ENCODE data around the gene PRDM15.

Gene PRDM15

GRCh38 chr21:41890355-41890754 is 11.2 kb upstream of the PRDM15 start:
- no peak for DNase-seq (ENCODE audit: low read depth, low spot score)
- CTCF ChIA-PET: interaction anchor here (1.0 kb wide), 1 partner anchor 227 kb away, joined by 4 read pairs; no protein-coding TSS in a partner anchor
- TF ChIP-seq CTCF (IDR thresholded peaks at IDR 0.05; ENCODE audit: insufficient read depth, low read length, missing control alignments): no peak
- POLR2A ChIA-PET: no interaction called here
- no peak overlapping the region for H3K4me3 ChIP-seq (ENCODE audit: low read depth, low read length)

- TF ChIP-seq CTCF (IDR thresholded peaks at IDR 0.05; ENCODE audit: insufficient read depth, low read length, missing control alignments): no peak
- POLR2A ChIA-PET: no interaction called here
- CTCF ChIA-PET: no interaction called here
- H3K4me3 ChIP-seq (ENCODE audit: low read depth, low read length): no peak overlapping the region
- DNase-seq (ENCODE audit: low read depth, low spot score): no peak
Measured at GRCh38 chr21:41888749-41889376, 9.7 kb upstream of the PRDM15 start.

GRCh38 chr21:41887667-41888066 is 8.5 kb upstream of the PRDM15 start:
- ChIA-PET POLR2A (no interaction called here), CTCF (no interaction called here)

GRCh38 chr21:41886328-41886727 is 7.2 kb upstream of the PRDM15 start:
- no peak overlapping the region for H3K4me3 ChIP-seq (ENCODE audit: low read depth, low read length)
- CTCF ChIA-PET: interaction anchor here (1.0 to 1.5 kb wide), 2 partner anchors 70 to 71 kb away, joined by 3 to 4 read pairs; no protein-coding TSS in a partner anchor
- POLR2A ChIA-PET: no interaction called here
- DNase-seq (ENCODE audit: low read depth, low spot score): no peak
- TF ChIP-seq CTCF (IDR thresholded peaks at IDR 0.05; ENCODE audit: insufficient read depth, low read length, missing control alignments): no peak

More at GRCh38 chr21:41887667-41888066, 8.5 kb upstream of the PRDM15 start:
- no peak for TF ChIP-seq CTCF (IDR thresholded peaks at IDR 0.05; ENCODE audit: insufficient read depth, low read length, missing control alignments)
- no peak overlapping the region for H3K4me3 ChIP-seq (ENCODE audit: low read depth, low read length)
- no peak for DNase-seq (ENCODE audit: low read depth, low spot score)

GRCh38 chr21:41885341-41886024 is 6.3 kb upstream of the PRDM15 start:
- ChIA-PET CTCF (interaction anchor here (1.0 to 1.5 kb wide), 2 partner anchors 69 to 72 kb away, joined by 3 to 4 read pairs; no protein-coding TSS in a partner anchor), POLR2A (no interaction called here)
- DNase-seq (ENCODE audit: low read depth, low spot score): no peak
- TF ChIP-seq CTCF (IDR thresholded peaks at IDR 0.05; ENCODE audit: insufficient read depth, low read length, missing control alignments): no peak
- no peak overlapping the region for H3K4me3 ChIP-seq (ENCODE audit: low read depth, low read length)

- CTCF ChIA-PET: interaction anchor here (1.2 to 2.3 kb wide), 4 partner anchors 9 to 232 kb away, joined by 3 to 10 read pairs (median 4); no protein-coding TSS in a partner anchor
- no peak overlapping the region for H3K4me3 ChIP-seq (ENCODE audit: low read depth, low read length)
- DNase-seq (ENCODE audit: low read depth, low spot score): no peak
- POLR2A ChIA-PET: no interaction called here
- no peak for TF ChIP-seq CTCF (IDR thresholded peaks at IDR 0.05; ENCODE audit: insufficient read depth, low read length, missing control alignments)
Measured at GRCh38 chr21:41884501-41885030, 5.4 kb upstream of the PRDM15 start.

Data from AG04449 (cell line).